RWPE2 (cell line): ENCODE data around the gene LRRN4.
"Not testable (repeated sequence)": the region's sequence is repeated elsewhere in the genome, so short reads cannot be mapped to it uniquely, and the experiment has no call there.

Experiments used
- ATAC-seq: fragments of 200-7000 bp; cut with Tn5 transposase; 3 replicates; pipeline ENCODE4 v1.9.1; 2021; ENCODE audit warnings: low read depth
- DNase-seq: peaks from one replicate; pipeline ENCODE4 v3.0.0-alpha.2; 2020; ENCODE audit warnings: low spot score
- H3K27ac ChIP-seq: fragments of 450-650 bp; 2 replicates; pipeline ENCODE4 v1.5.1; 2017; ENCODE audit warnings: mild to moderate bottlenecking; ENCODE audit not compliant: poor library complexity, severe bottlenecking
- H3K27me3 ChIP-seq: fragments of 250-450 bp; sonication (Bioruptor Pico); 2 replicates; pipeline ENCODE4 v1.5.1; 2021; ENCODE audit warnings: mild to moderate bottlenecking, moderate library complexity; ENCODE audit not compliant: insufficient read depth, poor library complexity, severe bottlenecking
- H3K36me3 ChIP-seq: fragments of 250-450 bp; sonication (Bioruptor Pico); 2 replicates; pipeline ENCODE4 v1.5.1; 2020; ENCODE audit warnings: low read depth, mild to moderate bottlenecking, moderate library complexity
- H3K4me1 ChIP-seq: fragments of 250-450 bp; sonication (Bioruptor Pico); 2 replicates; pipeline ENCODE4 v1.5.1; 2021; ENCODE audit warnings: mild to moderate bottlenecking, moderate library complexity; ENCODE audit not compliant: insufficient read depth, poor library complexity, severe bottlenecking
- H3K4me3 ChIP-seq: fragments of 250-450 bp; sonication (Bioruptor Pico); 2 replicates; pipeline ENCODE4 v1.5.1; 2021; ENCODE audit warnings: mild to moderate bottlenecking, moderate library complexity; ENCODE audit not compliant: severe bottlenecking
- H3K9me3 ChIP-seq: fragments of 250-450 bp; sonication (Bioruptor Pico); 2 replicates; pipeline ENCODE4 v1.5.1; 2021; ENCODE audit warnings: mild to moderate bottlenecking, moderate library complexity; ENCODE audit not compliant: severe bottlenecking
- CTCF ChIP-seq: fragments of 450-650 bp; IDR thresholded peaks from one replicate; pipeline ENCODE4 v1.5.1; 2017; ENCODE audit warnings: mild to moderate bottlenecking, moderate library complexity; ENCODE audit not compliant: poor library complexity, severe bottlenecking

Gene LRRN4

GRCh38 chr20:6036213-6036612, 17.6 kb downstream of the LRRN4 start:
- ATAC-seq = no peak
- Histone ChIP-seq H3K4me3 (no peak overlapping the region), H3K4me1 (no peaks in the 10 kb centered on the region), H3K36me3 (peaks cover 66% of the 10 kb centered on the region), H3K27ac (no peak overlapping the region), H3K27me3 (no peaks in the 10 kb centered on the region), H3K9me3 (no peaks in the 10 kb centered on the region)
- TF ChIP-seq CTCF = no peak
- DNase-seq = no peak

GRCh38 chr20:6034134-6034969, 19.5 kb downstream of the LRRN4 start:
- H3K4me1 ChIP-seq = no peaks in the 10 kb centered on the region
- no peak overlapping the region for H3K4me3 ChIP-seq
- H3K36me3 ChIP-seq = peaks cover 68% of the 10 kb centered on the region
- H3K9me3 ChIP-seq = no peaks in the 10 kb centered on the region
- TF ChIP-seq CTCF = no peak
- H3K27me3 ChIP-seq = no peaks in the 10 kb centered on the region
- no peak for ATAC-seq
- H3K27ac ChIP-seq = no peak overlapping the region
- DNase-seq = no peak

- not testable (repeated sequence) for H3K4me3 ChIP-seq, ATAC-seq, H3K27me3 ChIP-seq, DNase-seq, H3K9me3 ChIP-seq, H3K4me1 ChIP-seq, H3K27ac ChIP-seq
- H3K36me3 ChIP-seq = peaks cover 69% of the 10 kb centered on the region
These were observed 21.0 kb downstream of the LRRN4 start for GRCh38 chr20:6032907-6033306.

GRCh38 chr20:6030453-6031080, 23.3 kb downstream of the LRRN4 start:
- H3K27me3 ChIP-seq = no peaks in the 10 kb centered on the region
- DNase-seq = no peak
- no peak for TF ChIP-seq CTCF

GRCh38 chr20:6029538-6029937, 24.3 kb downstream of the LRRN4 start:
- DNase-seq (no peak), ATAC-seq (no peak)
- no peak for TF ChIP-seq CTCF
- Histone ChIP-seq H3K4me1 (no peaks in the 10 kb centered on the region), H3K36me3 (peaks cover 61% of the 10 kb centered on the region), H3K27ac (no peak overlapping the region), H3K4me3 (no peak overlapping the region), H3K9me3 (peaks cover under 1% of the 10 kb centered on the region), H3K27me3 (no peaks in the 10 kb centered on the region)

More at GRCh38 chr20:6030453-6031080, 23.3 kb downstream of the LRRN4 start:
- Histone ChIP-seq H3K36me3 (peaks cover 61% of the 10 kb centered on the region), H3K4me1 (no peaks in the 10 kb centered on the region), H3K4me3 (no peak overlapping the region), H3K9me3 (no peaks in the 10 kb centered on the region), H3K27ac (no peak overlapping the region)
- no peak for ATAC-seq
